ENCODE data around the gene SLBP.

Gene SLBP

GRCh38 chr4:1655676-1656075 lies 56.4 kb downstream of the SLBP start:
- TF ChIP-seq SNAI2 (CRISPR knock-in tag; IDR thresholded peaks at IDR 0.05) (no peak), ZNF70 (CRISPR knock-in tag; IDR thresholded peaks at IDR 0.05) (no peak), ISL1 (CRISPR knock-in tag; IDR thresholded peaks at IDR 0.05) (no peak), RARB (CRISPR knock-in tag; IDR thresholded peaks at IDR 0.05) (no peak)
- no peak for ATAC-seq

DNA sequence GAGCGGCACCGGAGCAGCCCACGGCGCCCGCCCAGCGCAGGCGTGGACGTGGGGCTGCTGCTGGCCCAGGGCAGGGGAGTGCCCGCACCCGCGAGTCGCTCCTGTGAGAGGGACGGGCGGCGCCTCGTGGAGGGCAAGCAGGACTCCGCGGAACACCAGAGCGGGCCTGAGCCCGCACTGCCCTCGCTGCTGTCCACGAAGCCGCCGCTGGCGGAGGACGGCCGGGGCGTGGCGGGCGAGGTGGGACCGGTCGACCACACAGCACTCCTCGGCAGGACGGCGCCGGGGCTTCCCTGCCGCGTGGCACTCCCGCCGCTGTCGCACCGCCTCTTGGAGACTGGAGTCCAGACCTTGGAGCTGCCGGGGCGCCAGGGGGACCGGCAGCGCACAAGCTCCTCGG lies 57.0 kb downstream of the SLBP start:
- no peak for TF ChIP-seq PPARA (CRISPR knock-in tag; IDR thresholded peaks at IDR 0.05; ENCODE audit: borderline replicate concordance)
- TF ChIP-seq ZNF70 (CRISPR knock-in tag; IDR thresholded peaks at IDR 0.05): no peak
- TF ChIP-seq ESRRG (CRISPR knock-in tag; IDR thresholded peaks at IDR 0.05): no peak
- TF ChIP-seq ISL1 (CRISPR knock-in tag; IDR thresholded peaks at IDR 0.05): no peak
- no peak for TF ChIP-seq RARB (CRISPR knock-in tag; IDR thresholded peaks at IDR 0.05)
- no peak for TF ChIP-seq TOX (CRISPR knock-in tag; IDR thresholded peaks at IDR 0.05; ENCODE audit: borderline replicate concordance)
- TF ChIP-seq, protein P1, sequence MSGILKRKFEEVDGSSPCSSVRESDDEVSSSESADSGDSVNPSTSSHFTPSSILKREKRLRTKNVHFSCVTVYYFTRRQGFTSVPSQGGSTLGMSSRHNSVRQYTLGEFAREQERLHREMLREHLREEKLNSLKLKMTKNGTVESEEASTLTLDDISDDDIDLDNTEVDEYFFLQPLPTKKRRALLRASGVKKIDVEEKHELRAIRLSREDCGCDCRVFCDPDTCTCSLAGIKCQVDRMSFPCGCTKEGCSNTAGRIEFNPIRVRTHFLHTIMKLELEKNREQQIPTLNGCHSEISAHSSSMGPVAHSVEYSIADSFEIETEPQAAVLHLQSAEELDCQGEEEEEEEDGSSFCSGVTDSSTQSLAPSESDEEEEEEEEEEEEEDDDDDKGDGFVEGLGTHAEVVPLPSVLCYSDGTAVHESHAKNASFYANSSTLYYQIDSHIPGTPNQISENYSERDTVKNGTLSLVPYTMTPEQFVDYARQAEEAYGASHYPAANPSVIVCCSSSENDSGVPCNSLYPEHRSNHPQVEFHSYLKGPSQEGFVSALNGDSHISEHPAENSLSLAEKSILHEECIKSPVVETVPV (CRISPR knock-in tag; IDR thresholded peaks at IDR 0.05): no peak
- TF ChIP-seq ZC3H10 (CRISPR knock-in tag; IDR thresholded peaks at IDR 0.05): no peak
- TF ChIP-seq TCF4 (CRISPR knock-in tag; IDR thresholded peaks at IDR 0.05; ENCODE audit: borderline replicate concordance): no peak
- no peak for TF ChIP-seq ZNF565 (CRISPR knock-in tag; conservative IDR thresholded peaks at IDR 0.05; ENCODE audit: low read depth)
- TF ChIP-seq ZNF8 (CRISPR knock-in tag; IDR thresholded peaks at IDR 0.05): no peak
- no peak for TF ChIP-seq ZFP30 (CRISPR knock-in tag; IDR thresholded peaks at IDR 0.05)
- no peak for ATAC-seq

- TF ChIP-seq ZFP30 (CRISPR knock-in tag; IDR thresholded peaks at IDR 0.05) (no peak), ZNF70 (CRISPR knock-in tag; IDR thresholded peaks at IDR 0.05) (no peak), ZNF8 (CRISPR knock-in tag; IDR thresholded peaks at IDR 0.05) (no peak), ZC3H10 (CRISPR knock-in tag; IDR thresholded peaks at IDR 0.05) (no peak), TOX (CRISPR knock-in tag; IDR thresholded peaks at IDR 0.05; ENCODE audit: borderline replicate concordance) (no peak), ISL1 (CRISPR knock-in tag; IDR thresholded peaks at IDR 0.05) (no peak), ESRRG (CRISPR knock-in tag; IDR thresholded peaks at IDR 0.05) (no peak), OSR1 (CRISPR knock-in tag; IDR thresholded peaks at IDR 0.05) (no peak), PATZ1 (CRISPR knock-in tag; IDR thresholded peaks at IDR 0.05; ENCODE audit: borderline replicate concordance) (no peak), SNAI2 (CRISPR knock-in tag; IDR thresholded peaks at IDR 0.05) (no peak), PPARA (CRISPR knock-in tag; IDR thresholded peaks at IDR 0.05; ENCODE audit: borderline replicate concordance) (no peak), TCF4 (CRISPR knock-in tag; IDR thresholded peaks at IDR 0.05; ENCODE audit: borderline replicate concordance) (no peak), ZNF565 (CRISPR knock-in tag; conservative IDR thresholded peaks at IDR 0.05; ENCODE audit: low read depth) (no peak), GLIS3 (CRISPR knock-in tag; IDR thresholded peaks at IDR 0.05) (no peak)
- TF ChIP-seq, protein P2, sequence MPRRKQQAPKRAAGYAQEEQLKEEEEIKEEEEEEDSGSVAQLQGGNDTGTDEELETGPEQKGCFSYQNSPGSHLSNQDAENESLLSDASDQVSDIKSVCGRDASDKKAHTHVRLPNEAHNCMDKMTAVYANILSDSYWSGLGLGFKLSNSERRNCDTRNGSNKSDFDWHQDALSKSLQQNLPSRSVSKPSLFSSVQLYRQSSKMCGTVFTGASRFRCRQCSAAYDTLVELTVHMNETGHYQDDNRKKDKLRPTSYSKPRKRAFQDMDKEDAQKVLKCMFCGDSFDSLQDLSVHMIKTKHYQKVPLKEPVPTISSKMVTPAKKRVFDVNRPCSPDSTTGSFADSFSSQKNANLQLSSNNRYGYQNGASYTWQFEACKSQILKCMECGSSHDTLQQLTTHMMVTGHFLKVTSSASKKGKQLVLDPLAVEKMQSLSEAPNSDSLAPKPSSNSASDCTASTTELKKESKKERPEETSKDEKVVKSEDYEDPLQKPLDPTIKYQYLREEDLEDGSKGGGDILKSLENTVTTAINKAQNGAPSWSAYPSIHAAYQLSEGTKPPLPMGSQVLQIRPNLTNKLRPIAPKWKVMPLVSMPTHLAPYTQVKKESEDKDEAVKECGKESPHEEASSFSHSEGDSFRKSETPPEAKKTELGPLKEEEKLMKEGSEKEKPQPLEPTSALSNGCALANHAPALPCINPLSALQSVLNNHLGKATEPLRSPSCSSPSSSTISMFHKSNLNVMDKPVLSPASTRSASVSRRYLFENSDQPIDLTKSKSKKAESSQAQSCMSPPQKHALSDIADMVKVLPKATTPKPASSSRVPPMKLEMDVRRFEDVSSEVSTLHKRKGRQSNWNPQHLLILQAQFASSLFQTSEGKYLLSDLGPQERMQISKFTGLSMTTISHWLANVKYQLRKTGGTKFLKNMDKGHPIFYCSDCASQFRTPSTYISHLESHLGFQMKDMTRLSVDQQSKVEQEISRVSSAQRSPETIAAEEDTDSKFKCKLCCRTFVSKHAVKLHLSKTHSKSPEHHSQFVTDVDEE (CRISPR knock-in tag; IDR thresholded peaks at IDR 0.05): no peak
- TF ChIP-seq, protein P3, sequence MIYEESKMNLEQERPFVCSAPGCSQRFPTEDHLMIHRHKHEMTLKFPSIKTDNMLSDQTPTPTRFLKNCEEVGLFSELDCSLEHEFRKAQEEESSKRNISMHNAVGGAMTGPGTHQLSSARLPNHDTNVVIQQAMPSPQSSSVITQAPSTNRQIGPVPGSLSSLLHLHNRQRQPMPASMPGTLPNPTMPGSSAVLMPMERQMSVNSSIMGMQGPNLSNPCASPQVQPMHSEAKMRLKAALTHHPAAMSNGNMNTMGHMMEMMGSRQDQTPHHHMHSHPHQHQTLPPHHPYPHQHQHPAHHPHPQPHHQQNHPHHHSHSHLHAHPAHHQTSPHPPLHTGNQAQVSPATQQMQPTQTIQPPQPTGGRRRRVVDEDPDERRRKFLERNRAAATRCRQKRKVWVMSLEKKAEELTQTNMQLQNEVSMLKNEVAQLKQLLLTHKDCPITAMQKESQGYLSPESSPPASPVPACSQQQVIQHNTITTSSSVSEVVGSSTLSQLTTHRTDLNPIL (CRISPR knock-in tag; IDR thresholded peaks at IDR 0.05; ENCODE audit: low read depth): no peak
- TF ChIP-seq, protein P4, sequence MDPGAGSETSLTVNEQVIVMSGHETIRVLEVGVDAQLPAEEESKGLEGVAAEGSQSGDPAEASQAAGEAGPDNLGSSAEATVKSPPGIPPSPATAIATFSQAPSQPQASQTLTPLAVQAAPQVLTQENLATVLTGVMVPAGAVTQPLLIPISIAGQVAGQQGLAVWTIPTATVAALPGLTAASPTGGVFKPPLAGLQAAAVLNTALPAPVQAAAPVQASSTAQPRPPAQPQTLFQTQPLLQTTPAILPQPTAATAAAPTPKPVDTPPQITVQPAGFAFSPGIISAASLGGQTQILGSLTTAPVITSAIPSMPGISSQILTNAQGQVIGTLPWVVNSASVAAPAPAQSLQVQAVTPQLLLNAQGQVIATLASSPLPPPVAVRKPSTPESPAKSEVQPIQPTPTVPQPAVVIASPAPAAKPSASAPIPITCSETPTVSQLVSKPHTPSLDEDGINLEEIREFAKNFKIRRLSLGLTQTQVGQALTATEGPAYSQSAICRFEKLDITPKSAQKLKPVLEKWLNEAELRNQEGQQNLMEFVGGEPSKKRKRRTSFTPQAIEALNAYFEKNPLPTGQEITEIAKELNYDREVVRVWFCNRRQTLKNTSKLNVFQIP (CRISPR knock-in tag; IDR thresholded peaks at IDR 0.05; ENCODE audit: borderline replicate concordance, low read depth): no peak
- ATAC-seq: no peak
These were observed 57.7 kb downstream of the SLBP start for GRCh38 chr4:1654216-1654955.
